ENCODE measurements around the gene DUSP28.

Gene DUSP28

DNA sequence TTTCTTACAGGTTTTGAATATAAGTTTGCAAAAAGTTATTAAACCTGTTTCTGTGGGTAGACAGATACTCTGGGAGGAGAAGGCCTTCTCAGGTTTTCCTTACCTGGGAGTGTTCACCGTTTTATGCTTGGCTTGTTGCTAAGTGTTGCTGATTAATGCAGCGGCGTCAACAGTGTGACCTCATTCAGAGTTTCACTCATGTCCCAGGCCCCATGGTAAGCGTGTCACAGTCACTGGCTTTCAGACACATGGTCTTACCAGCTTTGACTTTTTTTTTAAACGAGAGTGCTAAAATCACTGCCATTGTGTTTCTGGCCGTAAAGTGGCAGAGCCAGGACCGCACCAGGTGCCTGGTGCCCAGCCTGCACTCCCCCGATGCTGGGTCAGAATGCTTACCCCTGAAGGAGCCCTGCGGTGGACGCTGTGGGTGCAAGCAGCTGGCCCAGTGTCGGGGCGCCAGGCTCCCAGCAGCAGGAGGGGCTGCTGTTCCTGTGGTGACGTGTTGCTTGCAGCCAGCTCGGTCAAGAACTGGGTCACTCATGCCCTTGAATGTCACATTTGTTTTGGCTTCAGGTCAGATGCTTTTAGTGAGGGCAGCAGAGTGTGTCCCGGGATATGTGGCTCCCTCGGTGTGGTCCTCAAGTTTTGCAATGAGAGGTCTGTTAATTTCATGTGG is 29.8 kb downstream of the DUSP28 start:
- Histone ChIP-seq H3K4me1 (ENCODE audit: insufficient read depth, low read length, severe bottlenecking) (peaks cover 24% of the 10 kb centered on the region), H3K27ac (ENCODE audit: low read depth, low read length, poor library complexity, severe bottlenecking) (no peak overlapping the region), H3K27me3 (ENCODE audit: insufficient read depth, low read length) (no peaks in the 10 kb centered on the region), H3K9me3 (ENCODE audit: low read length) (no peaks in the 10 kb centered on the region), H3K9ac (ENCODE audit: low read length) (no peak overlapping the region), H3K9me2 (ENCODE audit: low read depth, low read length) (no peaks in the 10 kb centered on the region), H3K4me2 (ENCODE audit: low read length) (no peak overlapping the region), H3K4me3 (ENCODE audit: low read depth, low read length, poor library complexity, severe bottlenecking) (no peak overlapping the region), H3K36me3 (ENCODE audit: insufficient read depth, low read length) (peaks cover 8% of the 10 kb centered on the region; the same call in 1 of the 2 replicates), H2AFZ (ENCODE audit: low read length) (no peak overlapping the region), H3K79me2 (ENCODE audit: insufficient read depth, low read length) (peaks cover 6% of the 10 kb centered on the region; the same call in 1 of the 2 replicates), H3F3A (ENCODE audit: insufficient read depth, low read length) (no peaks in the 10 kb centered on the region), H4K20me1 (ENCODE audit: insufficient read depth, low read length) (no peaks in the 10 kb centered on the region)
- no peak for TF ChIP-seq EZH2 (IDR thresholded peaks at IDR 0.05; ENCODE audit: borderline replicate concordance, low read length)
- TF ChIP-seq, protein P1, sequence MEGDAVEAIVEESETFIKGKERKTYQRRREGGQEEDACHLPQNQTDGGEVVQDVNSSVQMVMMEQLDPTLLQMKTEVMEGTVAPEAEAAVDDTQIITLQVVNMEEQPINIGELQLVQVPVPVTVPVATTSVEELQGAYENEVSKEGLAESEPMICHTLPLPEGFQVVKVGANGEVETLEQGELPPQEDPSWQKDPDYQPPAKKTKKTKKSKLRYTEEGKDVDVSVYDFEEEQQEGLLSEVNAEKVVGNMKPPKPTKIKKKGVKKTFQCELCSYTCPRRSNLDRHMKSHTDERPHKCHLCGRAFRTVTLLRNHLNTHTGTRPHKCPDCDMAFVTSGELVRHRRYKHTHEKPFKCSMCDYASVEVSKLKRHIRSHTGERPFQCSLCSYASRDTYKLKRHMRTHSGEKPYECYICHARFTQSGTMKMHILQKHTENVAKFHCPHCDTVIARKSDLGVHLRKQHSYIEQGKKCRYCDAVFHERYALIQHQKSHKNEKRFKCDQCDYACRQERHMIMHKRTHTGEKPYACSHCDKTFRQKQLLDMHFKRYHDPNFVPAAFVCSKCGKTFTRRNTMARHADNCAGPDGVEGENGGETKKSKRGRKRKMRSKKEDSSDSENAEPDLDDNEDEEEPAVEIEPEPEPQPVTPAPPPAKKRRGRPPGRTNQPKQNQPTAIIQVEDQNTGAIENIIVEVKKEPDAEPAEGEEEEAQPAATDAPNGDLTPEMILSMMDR (IDR thresholded peaks at IDR 0.05; ENCODE audit: low read length) = no peak

DNA sequence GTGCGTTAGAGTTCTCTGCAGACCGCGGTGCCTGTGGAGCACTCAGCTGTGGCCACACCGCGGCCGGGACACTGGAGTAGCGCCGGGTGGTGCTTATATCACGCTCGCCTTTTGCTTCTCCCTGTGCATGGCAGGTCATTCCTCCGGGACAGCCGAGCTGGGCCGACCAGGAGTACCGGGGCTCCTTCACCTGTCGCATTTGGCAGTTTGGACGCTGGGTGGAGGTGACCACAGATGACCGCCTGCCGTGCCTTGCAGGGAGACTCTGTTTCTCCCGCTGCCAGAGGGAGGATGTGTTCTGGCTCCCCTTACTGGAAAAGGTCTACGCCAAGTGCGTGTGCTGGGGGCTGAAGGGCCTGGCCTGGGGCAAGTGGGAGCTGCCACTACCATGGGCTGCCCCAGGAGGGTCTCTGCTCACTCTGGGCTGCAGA is 30.5 kb downstream of the DUSP28 start:
- Histone ChIP-seq H3K9me3 (ENCODE audit: low read length) (no peaks in the 10 kb centered on the region), H3K4me2 (ENCODE audit: low read length) (no peak overlapping the region), H3K9me2 (ENCODE audit: low read depth, low read length) (no peaks in the 10 kb centered on the region), H3K27ac (ENCODE audit: low read depth, low read length, poor library complexity, severe bottlenecking) (no peak overlapping the region), H4K20me1 (ENCODE audit: insufficient read depth, low read length) (no peaks in the 10 kb centered on the region), H3K4me3 (ENCODE audit: low read depth, low read length, poor library complexity, severe bottlenecking) (no peak overlapping the region), H3K9ac (ENCODE audit: low read length) (no peak overlapping the region), H3K79me2 (ENCODE audit: insufficient read depth, low read length) (peaks cover 6% of the 10 kb centered on the region; the same call in 1 of the 2 replicates), H3K4me1 (ENCODE audit: insufficient read depth, low read length, severe bottlenecking) (peaks cover 17% of the 10 kb centered on the region), H3K27me3 (ENCODE audit: insufficient read depth, low read length) (no peaks in the 10 kb centered on the region), H3K36me3 (ENCODE audit: insufficient read depth, low read length) (peaks cover 8% of the 10 kb centered on the region; the same call in 1 of the 2 replicates), H2AFZ (ENCODE audit: low read length) (no peak overlapping the region), H3F3A (ENCODE audit: insufficient read depth, low read length) (no peaks in the 10 kb centered on the region)
- no peak for TF ChIP-seq EZH2 (IDR thresholded peaks at IDR 0.05; ENCODE audit: borderline replicate concordance, low read length)
- TF ChIP-seq, protein P1 (IDR thresholded peaks at IDR 0.05; ENCODE audit: low read length) = no peak

DNA sequence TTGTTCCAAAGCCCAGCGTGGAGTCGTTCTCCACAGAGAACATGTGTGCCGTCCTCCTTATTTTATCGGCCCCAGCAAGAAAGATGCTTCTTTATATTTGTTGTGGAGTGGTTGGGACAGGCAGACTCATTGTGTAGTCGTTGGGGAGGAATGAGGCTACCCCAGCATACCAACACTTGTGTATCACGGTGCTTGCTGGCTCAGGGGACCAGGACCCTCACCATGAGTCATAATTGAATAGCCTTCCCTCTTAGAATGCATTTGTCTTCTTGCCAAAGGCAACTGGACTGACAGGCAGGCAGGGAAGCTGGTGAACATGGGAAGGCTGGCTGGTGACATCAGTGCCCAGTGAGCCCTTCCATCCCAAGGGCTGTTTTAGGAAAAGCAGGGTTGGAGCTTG is 31.1 kb downstream of the DUSP28 start:
- Histone ChIP-seq H2AFZ (ENCODE audit: low read length) (no peak overlapping the region), H4K20me1 (ENCODE audit: insufficient read depth, low read length) (no peaks in the 10 kb centered on the region), H3K9me3 (ENCODE audit: low read length) (no peaks in the 10 kb centered on the region), H3K9ac (ENCODE audit: low read length) (no peak overlapping the region), H3K4me3 (ENCODE audit: low read depth, low read length, poor library complexity, severe bottlenecking) (no peak overlapping the region), H3K27me3 (ENCODE audit: insufficient read depth, low read length) (no peaks in the 10 kb centered on the region), H3K79me2 (ENCODE audit: insufficient read depth, low read length) (peaks cover 6% of the 10 kb centered on the region; the same call in 1 of the 2 replicates), H3K4me1 (ENCODE audit: insufficient read depth, low read length, severe bottlenecking) (peaks cover 17% of the 10 kb centered on the region), H3K9me2 (ENCODE audit: low read depth, low read length) (no peaks in the 10 kb centered on the region), H3K4me2 (ENCODE audit: low read length) (no peak overlapping the region), H3F3A (ENCODE audit: insufficient read depth, low read length) (no peaks in the 10 kb centered on the region), H3K27ac (ENCODE audit: low read depth, low read length, poor library complexity, severe bottlenecking) (no peak overlapping the region), H3K36me3 (ENCODE audit: insufficient read depth, low read length) (peaks cover 8% of the 10 kb centered on the region; the same call in 1 of the 2 replicates)
- TF ChIP-seq, protein P1 (IDR thresholded peaks at IDR 0.05; ENCODE audit: low read length) = no peak
- TF ChIP-seq EZH2 (IDR thresholded peaks at IDR 0.05; ENCODE audit: borderline replicate concordance, low read length) = no peak

Data from OCI-LY1 (cell line).